IMR-90 (cell line): ENCODE data around the gene RYR1. TPM values are rescaled to one million over a fixed set of nuclear protein-coding genes. Genes with fewer than 3 reads are reported as not detected.

ENCODE experiments used
- ATAC-seq: fragments of 200-7000 bp; cut with Tn5 transposase; 2 replicates; pipeline ENCODE4 v1.9.1; 2020; ENCODE audit warnings: low read depth, mild to moderate bottlenecking, moderate library complexity
- BruUV-seq: library from RNA; stranded (reverse); fragments of 400-500 nt; replicated peaks from 2 replicates; lab custom pipeline; 2021; lab: Mats Ljungman, UMichigan
- CTCF ChIA-PET: fragments of 300-600 bp; formaldehyde crosslinking; extraction: SDS; loops from one replicate; lab custom pipeline; 2021; ENCODE audit warnings: antibody characterized with exemption; lab: Yijun Ruan, JAX
- POLR2A ChIA-PET: fragments of 300-600 bp; sonication (Branson Sonifier 250); formaldehyde crosslinking; loops from one replicate; lab custom pipeline; 2022; ENCODE audit warnings: antibody characterized with exemption; ENCODE audit not compliant: unreplicated experiment; lab: Charles Lee
- DNase-seq: peaks from one replicate; pipeline ENCODE4 v3.0.0; 2013
- H2AFZ ChIP-seq: replicated peaks from 2 replicates; pipeline ENCODE3; 2013; ENCODE audit warnings: low read length, mild to moderate bottlenecking; ENCODE audit not compliant: poor library complexity
- H2AK5ac ChIP-seq: 2 replicates; pipeline ENCODE4 v1.6.1; 2013; ENCODE audit warnings: low read depth, low read length, inconsistent platforms
- H2AK9ac ChIP-seq: replicated peaks from 2 replicates; pipeline ENCODE3; 2013; ENCODE audit warnings: mild to moderate bottlenecking, low read depth, low read length, moderate library complexity; ENCODE audit not compliant: poor library complexity
- H2BK120ac ChIP-seq: 2 replicates; pipeline ENCODE4 v1.6.1; 2013; ENCODE audit warnings: low read depth, low read length, inconsistent platforms
- H2BK15ac ChIP-seq: 3 replicates; pipeline ENCODE4 v1.6.1; 2013; ENCODE audit warnings: low read depth, low read length, inconsistent platforms
- H2BK20ac ChIP-seq: 2 replicates; pipeline ENCODE4 v1.6.1; 2013; ENCODE audit warnings: low read depth, mild to moderate bottlenecking, inconsistent platforms, low read length, moderate library complexity
- H2BK5ac ChIP-seq: 2 replicates; pipeline ENCODE4 v1.6.1; 2013; ENCODE audit warnings: mild to moderate bottlenecking, low read depth, low read length, inconsistent platforms; ENCODE audit not compliant: poor library complexity, severe bottlenecking
- H3K14ac ChIP-seq: replicated peaks from 2 replicates; pipeline ENCODE4 v1.6.1; 2013; ENCODE audit warnings: low read depth, low read length, inconsistent platforms
- H3K18ac ChIP-seq: 2 replicates; pipeline ENCODE4 v1.6.1; 2013; ENCODE audit warnings: low read depth, low read length, control low read depth
- H3K23ac ChIP-seq: 2 replicates; pipeline ENCODE4 v1.6.1; 2013; ENCODE audit warnings: low read depth, low read length, inconsistent platforms
- H3K27ac ChIP-seq: 2 replicates; pipeline ENCODE4 v1.5.1; 2013; ENCODE audit warnings: mild to moderate bottlenecking, control low read depth, low read length; ENCODE audit not compliant: insufficient read depth
- H3K27me3 ChIP-seq: 2 replicates; pipeline ENCODE4 v1.6.1; 2013; ENCODE audit warnings: low read length; ENCODE audit not compliant: control insufficient read depth, insufficient read depth
- H3K36me3 ChIP-seq: 2 replicates; pipeline ENCODE4 v1.6.1; 2013; ENCODE audit warnings: low read length, mixed read lengths; ENCODE audit not compliant: control insufficient read depth, insufficient read depth
- H3K4ac ChIP-seq: 2 replicates; pipeline ENCODE4 v1.6.1; 2013; ENCODE audit warnings: low read depth, low read length, inconsistent platforms
- H3K4me1 ChIP-seq: 2 replicates; pipeline ENCODE4 v1.6.1; 2013; ENCODE audit warnings: low read length, mixed read lengths; ENCODE audit not compliant: control insufficient read depth, insufficient read depth
- H3K4me2 ChIP-seq: 2 replicates; pipeline ENCODE4 v1.6.1; 2013; ENCODE audit warnings: low read depth, mild to moderate bottlenecking, control low read depth, low read length, moderate library complexity
- H3K4me3 ChIP-seq: 2 replicates; pipeline ENCODE4 v1.5.1; 2013; ENCODE audit warnings: low read depth, mild to moderate bottlenecking, control low read depth, low read length, moderate library complexity; ENCODE audit not compliant: insufficient read depth
- H3K56ac ChIP-seq: 2 replicates; pipeline ENCODE4 v1.6.1; 2013; ENCODE audit warnings: low read length, inconsistent platforms; ENCODE audit not compliant: insufficient read depth; ENCODE audit errors: extremely low read depth
- H3K79me1 ChIP-seq, 2 experiments: 2 replicates each; pipeline ENCODE4 v1.6.1; 2013; ENCODE audit warnings: low read length in 2 of 2, inconsistent platforms in 1 of 2, low read depth in 1 of 2
- H3K9ac ChIP-seq: 2 replicates; pipeline ENCODE4 v1.6.1; 2013; ENCODE audit warnings: low read depth, low read length, control low read depth
- H3K9me1 ChIP-seq: 2 replicates; pipeline ENCODE4 v1.6.1; 2013; ENCODE audit warnings: low read length, inconsistent platforms; ENCODE audit not compliant: insufficient read depth
- H3K9me3 ChIP-seq: 2 replicates; pipeline ENCODE4 v1.6.1; 2013; ENCODE audit warnings: low read length; ENCODE audit not compliant: control insufficient read depth, insufficient read depth
- H4K20me1 ChIP-seq: 2 replicates; pipeline ENCODE4 v1.6.1; 2013; ENCODE audit warnings: low read length, inconsistent platforms; ENCODE audit not compliant: insufficient read depth
- H4K5ac ChIP-seq: 2 replicates; pipeline ENCODE4 v1.6.1; 2013; ENCODE audit warnings: mild to moderate bottlenecking, low read depth, low read length, control low read depth
- H4K8ac ChIP-seq, 2 experiments: 2 replicates each; pipeline ENCODE4 v1.6.1; 2013; ENCODE audit warnings: low read depth in 2 of 2, low read length in 2 of 2, control low read depth in 1 of 2, inconsistent platforms in 1 of 2
- H4K91ac ChIP-seq: 2 replicates; pipeline ENCODE4 v1.6.1; 2013; ENCODE audit warnings: low read depth, low read length, inconsistent platforms; ENCODE audit not compliant: insufficient read depth
- BHLHE40 ChIP-seq: fragments of 150-350 bp; IDR thresholded peaks from 2 replicates; pipeline ENCODE4 v1.6.1; 2016; ENCODE audit warnings: mild to moderate bottlenecking, low read depth, low read length
- CEBPB ChIP-seq: IDR thresholded peaks from 2 replicates; pipeline ENCODE4 v1.6.1; 2012; ENCODE audit warnings: low read depth, low read length, improper control_type of control experiment
- CHD1 ChIP-seq: IDR thresholded peaks from 2 replicates; pipeline ENCODE4 v1.6.1; 2012; ENCODE audit warnings: low read depth, low read length, improper control_type of control experiment
- CTCF ChIP-seq: conservative IDR thresholded peaks from 2 replicates; pipeline ENCODE4 v1.5.1; 2012; ENCODE audit warnings: mild to moderate bottlenecking, low read depth, low read length, improper control_type of control experiment
- ELK1 ChIP-seq: fragments of 150-350 bp; IDR thresholded peaks from 2 replicates; pipeline ENCODE4 v1.6.1; 2016; ENCODE audit warnings: low read depth, mild to moderate bottlenecking, low read length, moderate library complexity, borderline replicate concordance
- FOS ChIP-seq: fragments of 150-350 bp; IDR thresholded peaks from 2 replicates; pipeline ENCODE4 v1.6.1; 2016; ENCODE audit warnings: low read depth, low read length
- MAZ ChIP-seq: IDR thresholded peaks from 2 replicates; pipeline ENCODE4 v1.6.1; 2012; ENCODE audit warnings: low read depth, mild to moderate bottlenecking, low read length, improper control_type of control experiment, moderate library complexity, borderline replicate concordance
- MXI1 ChIP-seq: IDR thresholded peaks from 2 replicates; pipeline ENCODE4 v1.6.1; 2012; ENCODE audit warnings: low read depth, mild to moderate bottlenecking, low read length, moderate library complexity, borderline replicate concordance
- POLR2A ChIP-seq: IDR thresholded peaks from 2 replicates; pipeline ENCODE4 v1.6.1; 2012; ENCODE audit warnings: mild to moderate bottlenecking, low read depth, low read length
- RAD21 ChIP-seq: IDR thresholded peaks from 2 replicates; pipeline ENCODE4 v1.6.1; 2012; ENCODE audit warnings: low read length, improper control_type of control experiment
- RCOR1 ChIP-seq: IDR thresholded peaks from 2 replicates; pipeline ENCODE4 v1.6.1; 2012; ENCODE audit warnings: mild to moderate bottlenecking, low read length, improper control_type of control experiment; ENCODE audit not compliant: insufficient replicate concordance
- RFX5 ChIP-seq: IDR thresholded peaks from 2 replicates; pipeline ENCODE4 v1.8.0; 2012; ENCODE audit warnings: low read depth, mild to moderate bottlenecking, low read length, moderate library complexity
- SMC3 ChIP-seq: fragments of 150-350 bp; IDR thresholded peaks from 2 replicates; pipeline ENCODE4 v1.6.1; 2016; ENCODE audit warnings: low read depth, mild to moderate bottlenecking, antibody characterized with exemption, low read length, moderate library complexity
- WGBS, 2 experiments: methylation state at CpG; one replicate each; pipeline versions ENCODE4 v1.1.5 to v1.1.7; 2013; ENCODE audit warnings: missing lambda C conversion rate in 2 of 2; ENCODE audit not compliant: insufficient read length in 1 of 2; ENCODE audit errors: extremely low coverage in 2 of 2; 5-methylcytosine and 5-hydroxymethylcytosine counted together
- dilution Hi-C: fragments of 300-500 bp; cut with HindIII; formaldehyde crosslinking; loops from one replicate; pipeline ENCODE4 v1.14.3; 2018; ENCODE audit warnings: low sequenced_read_pairs; ENCODE audit not compliant: unreplicated experiment
- in situ Hi-C: fragments of 300-500 bp; cut with MboI; formaldehyde crosslinking; loops from 3 replicates; pipeline ENCODE4 v1.14.3; 2019; ENCODE audit warnings: low sequenced_read_pairs, inconsistent platforms, mixed read lengths
- intact Hi-C: fragments of 100-400 bp; cut with micrococcal nuclease; formaldehyde crosslinking; loops from 2 replicates; pipeline ENCODE4 v1.10.0; 2022
- polyA plus RNA-seq, 3 experiments: library from polyadenylated mRNA; depleted of rRNA; stranded (reverse); fragments of >200 nt; gene quantifications; 2 replicates each; pipeline ENCODE4 v1.2.3, GENCODE V29; 2012; ENCODE audit warnings: low replicate concordance in 1 of 3
- total RNA-seq: library from RNA; depleted of rRNA; stranded (reverse); fragments of >200 nt; gene quantifications from 2 replicates; pipeline ENCODE4 v1.2.3, GENCODE V29; 2012

The RYR1 gene
- total and polyA plus RNA-seq, 2 of the 4 experiments (the other 2 are of a cell fraction): not detected

GRCh38 chr19:38412491-38412890 is 21.0 kb upstream of the RYR1 start:
- CTCF ChIA-PET: no interaction called here

More at GRCh38 chr19:38412491-38412890, 21.0 kb upstream of the RYR1 start:
- H3K4ac ChIP-seq: no peak overlapping the region
- no peak overlapping the region for H2BK15ac ChIP-seq
- no peak overlapping the region for H2AFZ ChIP-seq
- no peak overlapping the region for H3K23ac ChIP-seq
- H3K18ac ChIP-seq: no peak overlapping the region
- no peaks in the 10 kb centered on the region for H3K4me1 ChIP-seq
- in situ Hi-C loops (loop anchor here (25.0 kb wide), 1 partner anchor 525 kb away; the partner anchor contains the start of genes MRPS12 and SARS2), intact Hi-C loops (no loop called here), dilution Hi-C loops (no loop called here)
- peaks cover 4% of the 10 kb centered on the region; the same call in 1 of the 2 replicates for H3K9me1 ChIP-seq
- H3K36me3 ChIP-seq: no peaks in the 10 kb centered on the region; the same call in 1 of the 2 replicates
- H4K20me1 ChIP-seq: no peaks in the 10 kb centered on the region
- H3K79me1 ChIP-seq: no peaks in the 10 kb centered on the region
- no peak overlapping the region for H3K4me2 ChIP-seq
- no CpG with 5 or more reads among the region's 8 CpGs for WGBS, 2 experiments
- no peak for DNase-seq
- H3K27ac ChIP-seq: no peak overlapping the region
- POLR2A ChIA-PET: no interaction called here
- TF ChIP-seq MXI1 (no peak), RCOR1 (no peak), CTCF (no peak), ELK1 (no peak), POLR2A (no peak), CEBPB (no peak), BHLHE40 (no peak), FOS (no peak), MAZ (no peak), RAD21 (no peak), CHD1 (no peak), RFX5 (no peak), SMC3 (no peak)
- H3K4me3 ChIP-seq: no peak overlapping the region
- peaks cover 6% of the 10 kb centered on the region; the same call in 1 of the 2 replicates for H3K27me3 ChIP-seq
- H4K5ac ChIP-seq: no peak overlapping the region
- no peak overlapping the region for H3K9ac ChIP-seq
- no peak overlapping the region for H3K14ac ChIP-seq
- H2BK5ac ChIP-seq: no peak overlapping the region
- H4K8ac ChIP-seq: no peak overlapping the region
- H3K9me3 ChIP-seq: no peaks in the 10 kb centered on the region
- H2BK120ac ChIP-seq: no peak overlapping the region
- no peak overlapping the region for H2BK20ac ChIP-seq
- no peak for ATAC-seq
- BruUV-seq: no TSS peak
- peak overlapping the region; percentile 16 for H2AK9ac ChIP-seq
- H4K91ac ChIP-seq: no peak overlapping the region
- H2AK5ac ChIP-seq: no peak overlapping the region
- H3K56ac ChIP-seq: no peak overlapping the region
